ENCODE measurements around the gene BRINP3.

GRCh38 chr1:190328361-190328760 is 149.3 kb downstream of the BRINP3 start:
- no peak for TF ChIP-seq CTCF (conservative IDR thresholded peaks at IDR 0.05; ENCODE audit: low read length)
- TF ChIP-seq EZH2phosphoT487 (IDR thresholded peaks at IDR 0.05; ENCODE audit: borderline replicate concordance, low read depth, low read length), result no peak

Data from OCI-LY7 (cell line).